ENCODE data around the gene CA4.
A peak's percentile ranks its signal among the peaks of the same experiment; 100 is the strongest.

Gene CA4

GRCh38 chr17:60134396-60135150 is 15.2 kb upstream of the CA4 start:
- DNase-seq = peak; percentile 28

- peak; percentile 86 for DNase-seq
These were observed 14.4 kb upstream of the CA4 start for GRCh38 chr17:60135151-60135950.

- DNase-seq = no peak
These were observed 13.7 kb upstream of the CA4 start for GRCh38 chr17:60135951-60136666.

- no peak for DNase-seq
These were observed 12.0 kb upstream of the CA4 start for GRCh38 chr17:60137731-60138130.

GRCh38 chr17:60138769-60139437 is 10.9 kb upstream of the CA4 start:
- DNase-seq = no peak

- DNase-seq = peak; percentile 53
These were observed 10.1 kb upstream of the CA4 start for GRCh38 chr17:60139438-60140285.

GRCh38 chr17:60141111-60142018 is 8.4 kb upstream of the CA4 start:
- peak; percentile 51 for DNase-seq

GRCh38 chr17:60142872-60143499 is 6.8 kb upstream of the CA4 start:
- DNase-seq = peak; percentile 89

- DNase-seq = no peak
These were observed 4.5 kb upstream of the CA4 start for GRCh38 chr17:60145006-60145935.

GRCh38 chr17:60146206-60146605 is 3.6 kb upstream of the CA4 start:
- no peak for DNase-seq

GRCh38 chr17:60147553-60148223 is 2.1 kb upstream of the CA4 start:
- no peak for DNase-seq

- DNase-seq = no peak
These were observed 1.4 kb upstream of the CA4 start for GRCh38 chr17:60148373-60148772.

- no peak for DNase-seq
These were observed 1.6 kb downstream of the CA4 start for GRCh38 chr17:60151355-60151754.

- DNase-seq = peak; percentile 59
These were observed 4.0 kb downstream of the CA4 start for GRCh38 chr17:60153606-60154390.

GRCh38 chr17:60154616-60155426 is 5.0 kb downstream of the CA4 start:
- peak; percentile 88 for DNase-seq

GRCh38 chr17:60155427-60155814 is 5.6 kb downstream of the CA4 start:
- no peak for DNase-seq

- DNase-seq = no peak
These were observed 6.0 kb downstream of the CA4 start for GRCh38 chr17:60155815-60156214.
